GM12873 (cell line): Measurements from ENCODE around the gene SIVA1.

Source experiments
- TF ChIP-seq, protein P1 (sequence below): IDR thresholded peaks from 2 replicates; pipeline ENCODE4 v1.5.1; 2012; ENCODE audit warnings: low read depth, mild to moderate bottlenecking, moderate library complexity, low read length, control low read depth; ENCODE audit not compliant: insufficient read depth; ENCODE audit errors: missing control alignments

Gene SIVA1

DNA sequence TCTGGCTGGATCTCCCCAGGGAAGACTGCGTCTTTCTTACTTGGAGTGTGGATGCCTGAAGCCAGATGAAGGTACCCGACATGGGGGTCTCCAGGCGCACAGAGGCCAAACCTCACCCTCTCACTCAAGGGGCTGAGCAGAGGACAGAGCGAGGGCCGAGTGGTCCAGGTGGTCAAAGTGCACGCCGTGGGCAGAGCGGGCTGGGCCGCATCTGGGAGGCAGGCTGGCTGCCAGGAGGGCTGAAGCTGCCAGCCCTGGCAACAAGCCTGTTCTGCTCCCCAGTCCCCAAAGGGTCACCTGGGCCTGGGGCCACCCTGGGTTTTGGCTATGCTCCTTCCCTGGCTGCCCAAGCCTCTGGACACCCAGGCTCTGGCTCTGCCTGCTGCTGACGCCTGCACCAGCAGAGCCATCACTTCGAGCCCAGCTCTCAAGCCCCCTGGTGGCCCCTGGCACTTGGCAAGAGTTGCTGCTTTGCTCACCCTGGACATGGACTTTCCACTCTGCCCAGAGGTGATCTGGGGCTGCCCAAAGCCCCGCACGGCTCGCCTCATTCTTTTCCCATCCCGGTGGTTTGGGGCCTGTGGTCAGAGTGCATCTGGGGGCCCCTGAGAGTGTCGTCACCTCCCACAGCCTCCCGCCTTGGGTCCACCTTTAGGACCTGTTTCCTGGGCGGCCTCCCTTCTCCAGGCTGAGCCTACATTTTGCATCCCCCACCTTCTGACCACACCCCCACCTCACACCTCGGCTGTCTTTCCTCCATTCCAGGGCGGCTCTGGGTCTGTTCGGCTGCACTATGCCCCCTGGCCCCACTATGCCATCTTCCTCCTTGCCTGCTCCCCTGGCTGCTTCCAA is 26.1 kb upstream of the SIVA1 start:
- TF ChIP-seq, protein P1, sequence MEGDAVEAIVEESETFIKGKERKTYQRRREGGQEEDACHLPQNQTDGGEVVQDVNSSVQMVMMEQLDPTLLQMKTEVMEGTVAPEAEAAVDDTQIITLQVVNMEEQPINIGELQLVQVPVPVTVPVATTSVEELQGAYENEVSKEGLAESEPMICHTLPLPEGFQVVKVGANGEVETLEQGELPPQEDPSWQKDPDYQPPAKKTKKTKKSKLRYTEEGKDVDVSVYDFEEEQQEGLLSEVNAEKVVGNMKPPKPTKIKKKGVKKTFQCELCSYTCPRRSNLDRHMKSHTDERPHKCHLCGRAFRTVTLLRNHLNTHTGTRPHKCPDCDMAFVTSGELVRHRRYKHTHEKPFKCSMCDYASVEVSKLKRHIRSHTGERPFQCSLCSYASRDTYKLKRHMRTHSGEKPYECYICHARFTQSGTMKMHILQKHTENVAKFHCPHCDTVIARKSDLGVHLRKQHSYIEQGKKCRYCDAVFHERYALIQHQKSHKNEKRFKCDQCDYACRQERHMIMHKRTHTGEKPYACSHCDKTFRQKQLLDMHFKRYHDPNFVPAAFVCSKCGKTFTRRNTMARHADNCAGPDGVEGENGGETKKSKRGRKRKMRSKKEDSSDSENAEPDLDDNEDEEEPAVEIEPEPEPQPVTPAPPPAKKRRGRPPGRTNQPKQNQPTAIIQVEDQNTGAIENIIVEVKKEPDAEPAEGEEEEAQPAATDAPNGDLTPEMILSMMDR, result peak; percentile 25

DNA sequence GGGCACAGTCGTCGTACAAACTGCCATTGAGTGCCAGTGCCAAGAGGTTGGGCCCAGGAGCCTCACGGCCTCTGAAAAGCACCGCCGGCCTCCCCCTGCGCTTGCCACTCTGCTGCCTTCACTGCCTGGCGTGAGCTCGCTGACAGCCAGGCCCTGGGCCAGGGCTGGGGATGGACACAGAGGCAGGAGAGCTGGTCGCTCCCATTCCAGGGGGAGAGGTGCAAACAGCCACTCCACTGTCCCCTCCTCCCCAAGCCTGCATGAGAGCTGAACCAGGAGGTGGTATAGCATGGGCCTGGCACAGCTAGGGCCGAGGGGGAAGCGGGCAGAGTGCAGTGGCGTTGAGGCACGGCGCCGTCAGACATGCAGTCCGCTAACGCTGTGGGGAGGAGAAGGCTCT is 24.3 kb upstream of the SIVA1 start:
- TF ChIP-seq, protein P1, result no peak

DNA sequence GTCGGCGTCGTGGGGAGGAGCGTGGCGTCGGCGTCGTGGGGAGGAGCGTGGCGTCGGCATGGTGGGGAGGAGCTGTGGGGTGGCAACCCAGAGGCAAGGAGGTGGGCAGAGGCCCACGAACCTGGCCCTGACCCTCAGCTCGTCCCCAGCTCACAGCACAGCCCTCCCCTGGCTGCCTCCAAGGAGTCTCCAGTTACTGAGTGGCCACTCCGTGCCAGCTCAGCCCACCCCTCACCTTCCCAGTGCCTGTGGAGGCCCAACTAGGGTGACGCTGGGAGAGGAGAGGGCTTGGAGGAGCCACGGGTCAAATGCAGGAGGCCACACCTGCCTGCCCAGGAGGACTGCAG is 23.1 kb upstream of the SIVA1 start:
- TF ChIP-seq, protein P1, result no peak

DNA sequence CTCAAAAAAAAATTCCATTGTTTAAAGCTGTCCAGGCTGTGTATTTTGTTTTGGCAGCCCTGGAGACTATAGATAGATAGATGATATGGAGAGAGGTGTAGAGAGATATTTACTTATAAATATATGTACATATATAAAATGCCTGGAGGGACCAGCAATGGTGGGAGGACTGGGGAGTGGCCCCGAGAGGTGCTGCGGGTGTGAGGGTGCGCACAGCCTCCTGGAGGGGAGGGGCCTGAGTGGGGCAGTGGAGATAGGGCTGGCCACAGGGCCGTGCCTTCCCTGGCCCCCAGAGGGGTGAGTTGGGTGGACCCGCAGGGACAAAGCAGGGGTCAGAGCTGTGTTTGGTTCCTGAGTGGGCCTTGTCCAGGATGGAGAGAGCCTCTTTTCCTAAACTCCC is 22.5 kb upstream of the SIVA1 start:
- TF ChIP-seq, protein P1, result no peak

DNA sequence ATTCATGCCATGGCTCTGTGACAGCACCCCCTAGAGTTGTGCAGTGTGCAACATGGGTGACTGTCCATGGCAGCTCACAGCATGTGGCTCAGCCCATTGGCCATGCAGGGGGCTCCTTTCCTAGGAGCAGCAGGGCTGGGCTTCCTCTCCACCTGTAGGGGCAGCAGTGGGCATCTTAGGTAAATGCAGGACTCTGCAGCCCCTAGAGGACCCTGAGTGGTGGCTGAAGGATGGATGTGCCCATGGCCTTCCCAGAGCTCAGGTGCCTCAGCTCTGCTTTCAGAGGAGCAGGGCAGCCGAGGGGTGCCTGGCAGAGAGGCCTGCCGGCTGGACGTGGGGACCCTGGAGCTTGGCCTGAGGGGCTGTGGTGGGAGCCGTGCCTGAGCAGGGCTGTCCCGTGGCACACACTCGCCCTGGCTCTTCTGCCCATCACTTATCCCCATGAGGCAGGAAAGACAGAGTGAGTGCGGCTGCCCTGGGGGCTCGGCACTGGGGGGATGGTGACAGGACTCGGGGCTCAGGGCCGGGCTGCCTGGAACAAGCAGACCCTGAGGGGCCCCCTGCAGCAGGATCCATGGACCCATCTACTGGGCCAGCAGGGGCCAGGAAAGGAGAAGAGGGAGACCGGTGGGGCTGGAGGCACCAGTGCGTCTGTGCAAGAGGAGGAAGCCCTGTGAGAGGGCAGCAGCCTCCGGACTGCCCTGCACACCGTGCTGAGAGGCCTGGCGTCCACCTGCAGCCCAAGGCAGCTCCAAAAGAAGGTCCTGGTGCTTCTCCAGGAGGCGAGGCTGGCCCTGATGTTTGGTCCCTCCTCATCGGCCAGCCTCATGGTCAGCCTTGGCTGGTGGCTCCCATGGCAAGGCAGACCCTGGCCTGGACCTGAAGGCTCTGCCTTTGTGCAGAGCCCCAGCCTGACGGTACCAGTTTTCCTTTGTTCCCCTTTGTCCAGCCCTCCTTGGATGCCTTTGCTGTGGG is 21.3 kb upstream of the SIVA1 start:
- TF ChIP-seq, protein P1, result peak; percentile 41

DNA sequence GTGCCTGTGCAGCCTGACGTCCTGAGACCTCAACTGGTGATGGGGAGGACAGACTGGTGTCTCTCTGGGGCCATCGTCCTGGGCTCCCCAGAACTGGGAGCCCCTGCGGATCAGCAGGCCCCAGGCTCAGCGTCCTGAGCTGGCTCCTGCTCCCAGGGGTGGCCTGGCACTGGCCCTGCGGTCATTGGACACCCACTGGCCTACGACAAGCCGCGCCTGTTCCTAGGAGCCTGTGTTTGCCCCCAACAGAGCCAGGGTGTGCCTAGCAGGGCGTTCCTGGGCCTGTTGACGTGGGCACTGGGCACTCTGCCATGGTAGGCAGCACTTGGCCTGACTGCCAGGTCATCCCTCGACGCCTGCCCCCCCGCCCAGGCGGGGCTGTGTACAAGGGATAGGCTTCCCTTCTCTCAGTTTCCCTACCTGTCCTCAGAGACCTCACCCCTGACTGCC is 20.6 kb upstream of the SIVA1 start:
- TF ChIP-seq, protein P1, result no peak
